HEK293 (cell line): Measurements from ENCODE around the gene ADD1.
A peak's percentile ranks its signal among the peaks of the same experiment; 100 is the strongest.

Experiments
- BCL6B ChIP-seq: fragments of 450-650 bp; formaldehyde crosslinking; IDR thresholded peaks from 2 replicates; pipeline ENCODE4 v1.5.1; 2017; ENCODE audit warnings: missing biosample characterization, missing genetic modification characterization
- CTCF ChIP-seq: fragments of 450-650 bp; formaldehyde crosslinking; IDR thresholded peaks from 2 replicates; pipeline ENCODE4 v1.5.1; 2016; ENCODE audit warnings: missing biosample characterization, missing genetic modification characterization
- KLF1 ChIP-seq: fragments of 450-650 bp; formaldehyde crosslinking; IDR thresholded peaks from 2 replicates; pipeline ENCODE4 v1.5.1; 2016; ENCODE audit warnings: missing biosample characterization, missing genetic modification characterization
- KLF10 ChIP-seq: fragments of 450-650 bp; IDR thresholded peaks from 2 replicates; pipeline ENCODE4 v1.5.1; 2018; ENCODE audit warnings: missing biosample characterization, mild to moderate bottlenecking, missing genetic modification characterization
- KLF7 ChIP-seq: fragments of 450-650 bp; formaldehyde crosslinking; IDR thresholded peaks from 2 replicates; pipeline ENCODE4 v1.5.1; 2016; ENCODE audit warnings: missing biosample characterization, missing genetic modification characterization, borderline replicate concordance
- WT1 ChIP-seq: fragments of 450-650 bp; formaldehyde crosslinking; IDR thresholded peaks from 2 replicates; pipeline ENCODE4 v1.5.1; 2016; ENCODE audit warnings: missing biosample characterization, missing genetic modification characterization
- ZBTB1 ChIP-seq: fragments of 450-650 bp; formaldehyde crosslinking; IDR thresholded peaks from 2 replicates; pipeline ENCODE4 v1.5.1; 2016; ENCODE audit warnings: missing biosample characterization, missing genetic modification characterization
- ZFP37 ChIP-seq: fragments of 450-650 bp; formaldehyde crosslinking; IDR thresholded peaks from 2 replicates; pipeline ENCODE4 v1.5.1; 2016; ENCODE audit warnings: missing biosample characterization, missing genetic modification characterization
- ZFP41 ChIP-seq: fragments of 450-650 bp; formaldehyde crosslinking; IDR thresholded peaks from 2 replicates; pipeline ENCODE4 v1.5.1; 2016; ENCODE audit warnings: missing biosample characterization, missing genetic modification characterization, borderline replicate concordance
- ZNF2 ChIP-seq: fragments of 450-650 bp; formaldehyde crosslinking; IDR thresholded peaks from 2 replicates; pipeline ENCODE4 v1.5.1; 2016; ENCODE audit warnings: missing biosample characterization, missing genetic modification characterization
- ZNF202 ChIP-seq: fragments of 450-650 bp; formaldehyde crosslinking; IDR thresholded peaks from 2 replicates; pipeline ENCODE4 v1.5.1; 2016; ENCODE audit warnings: missing biosample characterization, missing genetic modification characterization, borderline replicate concordance
- ZNF280D ChIP-seq: fragments of 450-650 bp; formaldehyde crosslinking; IDR thresholded peaks from 2 replicates; pipeline ENCODE4 v1.5.1; 2016; ENCODE audit warnings: missing biosample characterization, missing genetic modification characterization
- ZNF391 ChIP-seq: fragments of 450-650 bp; formaldehyde crosslinking; IDR thresholded peaks from 2 replicates; pipeline ENCODE4 v1.5.1; 2016; ENCODE audit warnings: low read depth, missing biosample characterization, missing genetic modification characterization, borderline replicate concordance
- ZNF398 ChIP-seq: fragments of 450-650 bp; formaldehyde crosslinking; IDR thresholded peaks from 2 replicates; pipeline ENCODE4 v1.5.1; 2017; ENCODE audit warnings: missing biosample characterization, missing genetic modification characterization
- ZNF571 ChIP-seq: fragments of 450-650 bp; formaldehyde crosslinking; IDR thresholded peaks from 2 replicates; pipeline ENCODE4 v1.5.0; 2017; ENCODE audit warnings: missing biosample characterization, missing genetic modification characterization
- ZNF692 ChIP-seq: fragments of 450-650 bp; formaldehyde crosslinking; IDR thresholded peaks from 2 replicates; pipeline ENCODE4 v1.5.1; 2016; ENCODE audit warnings: missing biosample characterization, missing genetic modification characterization
- ZNF777 ChIP-seq: fragments of 450-650 bp; formaldehyde crosslinking; IDR thresholded peaks from 2 replicates; pipeline ENCODE4 v1.5.1; 2017; ENCODE audit warnings: missing biosample characterization, missing genetic modification characterization, borderline replicate concordance
- ZNF837 ChIP-seq: fragments of 450-650 bp; formaldehyde crosslinking; IDR thresholded peaks from 2 replicates; pipeline ENCODE4 v1.5.1; 2016; ENCODE audit warnings: missing biosample characterization, missing genetic modification characterization
- ZNF843 ChIP-seq: fragments of 450-650 bp; formaldehyde crosslinking; IDR thresholded peaks from 2 replicates; pipeline ENCODE4 v1.5.1; 2016; ENCODE audit warnings: missing biosample characterization, missing genetic modification characterization
- TF ChIP-seq, protein P1 (sequence below): fragments of 450-650 bp; formaldehyde crosslinking; IDR thresholded peaks from 2 replicates; pipeline ENCODE4 v1.5.1; 2017; ENCODE audit warnings: missing biosample characterization, missing genetic modification characterization
- TF ChIP-seq, protein P2 (sequence below): fragments of 450-650 bp; formaldehyde crosslinking; IDR thresholded peaks from 2 replicates; pipeline ENCODE4 v1.5.1; 2016; ENCODE audit warnings: missing biosample characterization, missing genetic modification characterization
- TF ChIP-seq, protein P3 (sequence below): sonication (generic); formaldehyde crosslinking; IDR thresholded peaks from 2 replicates; pipeline ENCODE4 v1.8.1; 2022; ENCODE audit warnings: mild to moderate bottlenecking, moderate library complexity, missing genetic modification reagents
- TF ChIP-seq, protein P4 (sequence below): fragments of 450-650 bp; IDR thresholded peaks from 2 replicates; pipeline ENCODE4 v1.5.1; 2018; ENCODE audit warnings: missing biosample characterization, mild to moderate bottlenecking, missing genetic modification characterization

Gene ADD1

DNA sequence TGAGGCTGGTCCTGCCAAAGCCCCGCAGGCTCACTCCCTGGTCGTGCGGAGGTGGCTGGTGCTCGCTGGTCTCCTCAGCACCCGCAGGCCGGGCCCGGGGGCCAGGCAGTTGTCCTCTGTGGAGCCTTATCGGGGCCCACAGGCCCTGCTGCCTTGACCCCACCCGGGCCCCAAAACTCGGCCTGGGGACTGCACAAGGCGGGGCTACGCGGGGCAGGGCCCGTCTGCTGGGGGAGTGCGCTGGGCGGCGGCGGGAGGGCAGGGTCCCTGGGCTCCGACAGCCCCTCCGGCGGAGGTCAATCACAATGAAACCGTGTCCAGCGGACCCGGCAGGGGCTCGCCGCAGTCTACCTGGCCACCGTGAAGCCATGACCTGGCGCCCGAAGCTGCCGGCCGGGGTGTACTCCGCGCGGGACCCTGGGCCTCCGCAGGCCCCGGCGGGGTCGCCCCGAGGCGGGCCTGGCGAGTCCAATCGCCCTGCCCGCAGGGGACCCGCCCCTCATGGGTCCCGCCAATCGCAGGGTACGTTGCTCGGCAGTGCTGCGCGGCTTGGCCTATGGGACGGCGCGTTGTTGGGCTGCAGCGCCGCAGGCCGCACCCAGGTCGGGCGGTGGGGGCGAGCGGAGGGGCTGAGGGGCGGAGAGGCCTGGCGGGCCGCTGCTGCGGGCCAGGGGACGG lies at the start of gene ADD1 (continued):
- TF ChIP-seq, protein P1, sequence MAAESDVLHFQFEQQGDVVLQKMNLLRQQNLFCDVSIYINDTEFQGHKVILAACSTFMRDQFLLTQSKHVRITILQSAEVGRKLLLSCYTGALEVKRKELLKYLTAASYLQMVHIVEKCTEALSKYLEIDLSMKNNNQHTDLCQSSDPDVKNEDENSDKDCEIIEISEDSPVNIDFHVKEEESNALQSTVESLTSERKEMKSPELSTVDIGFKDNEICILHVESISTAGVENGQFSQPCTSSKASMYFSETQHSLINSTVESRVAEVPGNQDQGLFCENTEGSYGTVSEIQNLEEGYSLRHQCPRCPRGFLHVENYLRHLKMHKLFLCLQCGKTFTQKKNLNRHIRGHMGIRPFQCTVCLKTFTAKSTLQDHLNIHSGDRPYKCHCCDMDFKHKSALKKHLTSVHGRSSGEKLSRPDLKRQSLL (tag by site-specific recombination), result peak; percentile 24; the same call in 1 of the 2 replicates
- TF ChIP-seq ZNF391 (0 out of 2 replicates have a peak, but pooled peaks have one; percentile 31), ZNF692 (peak; percentile 65; the same call in 1 of the 2 replicates), ZNF571 (no peak), ZFP37 (tag by site-specific recombination) (0 out of 2 replicates have a peak, but pooled peaks have one; percentile 21), ZNF2 (tag by site-specific recombination) (no peak; the same call in 1 of the 2 replicates), ZNF837 (tag by site-specific recombination) (no peak), KLF10 (tag by site-specific recombination) (peak; percentile 96), ZNF202 (tag by site-specific recombination) (no peak), ZFP41 (tag by site-specific recombination) (no peak), ZNF280D (no peak), ZNF843 (tag by site-specific recombination) (no peak), BCL6B (tag by site-specific recombination) (no peak), WT1 (tag by site-specific recombination) (0 out of 2 replicates have a peak, but pooled peaks have one; percentile 27), CTCF (tag by site-specific recombination) (no peak), KLF1 (tag by site-specific recombination) (peak; percentile 76), ZNF777 (tag by site-specific recombination) (no peak), ZNF398 (tag by site-specific recombination) (0 out of 2 replicates have a peak, but pooled peaks have one; percentile 12), ZBTB1 (tag by site-specific recombination) (no peak), KLF7 (tag by site-specific recombination) (peak; percentile 74; the same call in 1 of the 2 replicates)
- TF ChIP-seq, protein P2, sequence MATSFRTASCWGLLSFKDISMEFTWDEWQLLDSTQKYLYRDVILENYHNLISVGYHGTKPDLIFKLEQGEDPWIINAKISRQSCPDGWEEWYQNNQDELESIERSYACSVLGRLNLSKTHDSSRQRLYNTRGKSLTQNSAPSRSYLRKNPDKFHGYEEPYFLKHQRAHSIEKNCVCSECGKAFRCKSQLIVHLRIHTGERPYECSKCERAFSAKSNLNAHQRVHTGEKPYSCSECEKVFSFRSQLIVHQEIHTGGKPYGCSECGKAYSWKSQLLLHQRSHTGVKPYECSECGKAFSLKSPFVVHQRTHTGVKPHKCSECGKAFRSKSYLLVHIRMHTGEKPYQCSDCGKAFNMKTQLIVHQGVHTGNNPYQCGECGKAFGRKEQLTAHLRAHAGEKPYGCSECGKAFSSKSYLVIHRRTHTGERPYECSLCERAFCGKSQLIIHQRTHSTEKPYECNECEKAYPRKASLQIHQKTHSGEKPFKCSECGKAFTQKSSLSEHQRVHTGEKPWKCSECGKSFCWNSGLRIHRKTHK (tag by site-specific recombination), result no peak
- TF ChIP-seq, protein P3, sequence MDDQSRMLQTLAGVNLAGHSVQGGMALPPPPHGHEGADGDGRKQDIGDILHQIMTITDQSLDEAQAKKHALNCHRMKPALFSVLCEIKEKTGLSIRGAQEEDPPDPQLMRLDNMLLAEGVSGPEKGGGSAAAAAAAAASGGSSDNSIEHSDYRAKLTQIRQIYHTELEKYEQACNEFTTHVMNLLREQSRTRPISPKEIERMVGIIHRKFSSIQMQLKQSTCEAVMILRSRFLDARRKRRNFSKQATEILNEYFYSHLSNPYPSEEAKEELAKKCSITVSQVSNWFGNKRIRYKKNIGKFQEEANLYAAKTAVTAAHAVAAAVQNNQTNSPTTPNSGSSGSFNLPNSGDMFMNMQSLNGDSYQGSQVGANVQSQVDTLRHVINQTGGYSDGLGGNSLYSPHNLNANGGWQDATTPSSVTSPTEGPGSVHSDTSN (CRISPR knock-in tag), result 0 out of 2 replicates have a peak, but pooled peaks have one; percentile 37
- TF ChIP-seq, protein P4, sequence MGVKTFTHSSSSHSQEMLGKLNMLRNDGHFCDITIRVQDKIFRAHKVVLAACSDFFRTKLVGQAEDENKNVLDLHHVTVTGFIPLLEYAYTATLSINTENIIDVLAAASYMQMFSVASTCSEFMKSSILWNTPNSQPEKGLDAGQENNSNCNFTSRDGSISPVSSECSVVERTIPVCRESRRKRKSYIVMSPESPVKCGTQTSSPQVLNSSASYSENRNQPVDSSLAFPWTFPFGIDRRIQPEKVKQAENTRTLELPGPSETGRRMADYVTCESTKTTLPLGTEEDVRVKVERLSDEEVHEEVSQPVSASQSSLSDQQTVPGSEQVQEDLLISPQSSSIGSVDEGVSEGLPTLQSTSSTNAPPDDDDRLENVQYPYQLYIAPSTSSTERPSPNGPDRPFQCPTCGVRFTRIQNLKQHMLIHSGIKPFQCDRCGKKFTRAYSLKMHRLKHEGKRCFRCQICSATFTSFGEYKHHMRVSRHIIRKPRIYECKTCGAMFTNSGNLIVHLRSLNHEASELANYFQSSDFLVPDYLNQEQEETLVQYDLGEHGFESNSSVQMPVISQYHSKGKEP (tag by site-specific recombination), result no peak
